Activated CD4-positive, alpha-beta T cell treated with anti-CD3 and anti-CD28 coated beads, Interleukin-2, amount 10 ng/mL, durations not matched to agents 7 days and 5 days (primary cell): ENCODE data around the gene SLC5A10. TPM values are rescaled to one million over a fixed set of nuclear protein-coding genes. Genes with fewer than 3 reads are reported as not detected.

Source experiments
- CTCF ChIA-PET: fragments of 350-600 bp; sonication (Branson Sonifier 250); formaldehyde crosslinking; loops from one replicate; lab custom pipeline; 2021; ENCODE audit warnings: antibody characterized with exemption; lab: Charles Lee
- POLR2A ChIA-PET: fragments of 350-600 bp; sonication (Branson Sonifier 250); formaldehyde crosslinking; loops from one replicate; lab custom pipeline; 2021; ENCODE audit warnings: antibody characterized with exemption; lab: Charles Lee
- DNase-seq: peaks from one replicate; pipeline ENCODE4 v3.0.0-alpha.2; 2020
- H3K27ac Mint-ChIP-seq: one replicate; pipeline ENCODE4 v1.8.0; 2021; ENCODE audit warnings: mild to moderate bottlenecking, moderate library complexity, mixed read lengths
- H3K27me3 Mint-ChIP-seq: one replicate; pipeline ENCODE4 v1.8.0; 2021; ENCODE audit warnings: mixed read lengths
- H3K36me3 Mint-ChIP-seq: one replicate; pipeline ENCODE4 v1.8.0; 2021; ENCODE audit warnings: low read depth, mixed read lengths
- H3K4me1 Mint-ChIP-seq: one replicate; pipeline ENCODE4 v1.8.0; 2021; ENCODE audit warnings: mixed read lengths
- H3K4me3 Mint-ChIP-seq: one replicate; pipeline ENCODE4 v1.8.0; 2021; ENCODE audit warnings: mild to moderate bottlenecking, moderate library complexity, mixed read lengths
- H3K9me3 Mint-ChIP-seq: one replicate; pipeline ENCODE4 v1.8.0; 2021; ENCODE audit warnings: mixed read lengths
- total RNA-seq, 2 experiments: library from RNA; stranded (reverse); gene quantifications; one replicate each; pipeline ENCODE4 v1.2.3, GENCODE V29; 2021

Gene SLC5A10
- total RNA-seq, 2 experiments from 2014 or later: not detected

- no peak overlapping the region for H3K27ac Mint-ChIP-seq
Measured at GRCh38 chr17:18968945-18969887, 17.3 kb downstream of the SLC5A10 start.

GRCh38 chr17:18970582-18971480 is 18.9 kb downstream of the SLC5A10 start:
- ChIA-PET CTCF (interaction anchor here (1.0 to 1.7 kb wide), 2 partner anchors 10 to 20 kb away, joined by 3 to 7 read pairs; no protein-coding TSS in a partner anchor), POLR2A (no interaction called here)
- Mint-ChIP-seq H3K27ac (no peak overlapping the region), H3K4me3 (no peak overlapping the region), H3K4me1 (peaks cover 9% of the 10 kb centered on the region), H3K27me3 (no peaks in the 10 kb centered on the region), H3K9me3 (no peaks in the 10 kb centered on the region), H3K36me3 (no peaks in the 10 kb centered on the region)
- no peak for DNase-seq

More at GRCh38 chr17:18968945-18969887, 17.3 kb downstream of the SLC5A10 start:
- H3K36me3 Mint-ChIP-seq: no peaks in the 10 kb centered on the region
- ChIA-PET CTCF (interaction anchor here (0.8 to 1.7 kb wide), 2 partner anchors 8 to 9 kb away, joined by 3 to 7 read pairs; no protein-coding TSS in a partner anchor), POLR2A (no interaction called here)
- peaks cover 9% of the 10 kb centered on the region for H3K4me1 Mint-ChIP-seq
- no peak for DNase-seq
- H3K27me3 Mint-ChIP-seq: no peaks in the 10 kb centered on the region
- H3K4me3 Mint-ChIP-seq: no peak overlapping the region
- H3K9me3 Mint-ChIP-seq: no peaks in the 10 kb centered on the region

GRCh38 chr17:18971801-18972200 is 19.8 kb downstream of the SLC5A10 start:
- ChIA-PET CTCF (interaction anchor here (1.0 kb wide), 1 partner anchor 19 kb away, joined by 3 read pairs; no protein-coding TSS in a partner anchor), POLR2A (interaction anchor here (0.6 kb wide), 1 partner anchor 111 kb away, joined by 3 read pairs; no protein-coding TSS in a partner anchor)
- no peaks in the 10 kb centered on the region for H3K36me3 Mint-ChIP-seq
- H3K4me1 Mint-ChIP-seq: peaks cover 9% of the 10 kb centered on the region
- H3K4me3 Mint-ChIP-seq: no peak overlapping the region
- no peaks in the 10 kb centered on the region for H3K27me3 Mint-ChIP-seq
- no peaks in the 10 kb centered on the region for H3K9me3 Mint-ChIP-seq
- H3K27ac Mint-ChIP-seq: no peak overlapping the region
- no peak for DNase-seq

DNA sequence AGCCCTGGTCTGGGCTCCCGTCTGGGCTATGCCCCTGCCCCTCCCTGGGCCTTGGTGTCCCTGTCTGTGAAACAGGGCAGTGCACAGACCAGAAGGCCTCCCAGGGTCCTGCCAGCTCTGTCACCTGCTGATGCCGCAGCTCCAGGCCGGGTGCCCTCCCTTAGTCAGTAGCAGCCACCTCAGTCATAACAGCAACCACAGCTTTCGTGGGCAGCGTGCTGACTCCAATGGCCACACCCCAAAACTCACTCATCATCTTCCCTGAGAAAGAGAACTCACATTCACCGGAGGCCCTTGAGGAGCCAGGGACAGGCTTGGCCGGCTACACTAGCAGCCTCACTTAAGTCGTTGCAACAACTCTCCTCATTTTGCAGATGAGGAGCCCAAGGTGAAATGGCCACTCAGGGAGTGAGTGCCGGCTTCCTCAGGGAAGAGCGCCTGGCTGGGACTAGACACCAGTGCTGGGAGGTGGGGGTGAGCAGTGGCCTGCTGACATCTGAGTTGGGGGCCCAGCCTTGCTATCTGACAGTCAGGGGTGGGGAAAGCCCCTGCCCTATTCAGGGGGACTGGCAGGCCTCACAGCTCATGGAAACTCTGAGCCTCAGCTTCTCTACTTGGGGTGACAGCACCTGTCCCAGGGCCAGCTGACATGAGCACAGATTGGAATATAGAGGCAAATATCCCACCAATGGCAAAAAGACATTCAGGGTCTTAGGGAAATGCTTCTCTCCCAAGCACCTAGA is 22.6 kb downstream of the SLC5A10 start:
- CTCF ChIA-PET: interaction anchor here (1.2 to 1.9 kb wide), 2 partner anchors 13 to 76 kb away, joined by 3 to 6 read pairs; no protein-coding TSS in a partner anchor

DNA sequence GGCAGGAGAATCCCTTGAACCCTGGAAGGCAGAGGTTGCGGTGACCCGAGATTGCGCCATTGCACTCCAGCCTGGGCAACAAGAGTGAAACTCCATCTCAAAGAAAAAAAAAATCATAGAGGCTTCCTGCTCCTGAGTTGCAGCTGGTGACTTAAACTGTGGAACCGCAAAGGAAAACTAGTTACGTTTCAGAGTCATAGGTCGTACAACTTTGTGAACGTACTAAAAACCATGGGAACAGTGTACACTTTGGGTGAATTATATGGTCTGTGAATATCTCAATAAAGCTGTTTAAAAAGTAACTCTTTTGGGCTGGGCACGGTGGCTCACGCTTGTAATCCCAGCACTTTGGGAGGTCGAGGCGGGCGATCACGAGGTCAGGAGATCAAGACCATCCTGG is 23.6 kb downstream of the SLC5A10 start:
- no peaks in the 10 kb centered on the region for H3K36me3 Mint-ChIP-seq
- POLR2A ChIA-PET: no interaction called here
- DNase-seq: no peak
- CTCF ChIA-PET: interaction anchor here (0.7 to 1.4 kb wide), 3 partner anchors 13 to 77 kb away, joined by 3 to 7 read pairs (median 3); no protein-coding TSS in a partner anchor
- H3K27ac Mint-ChIP-seq: no peak overlapping the region
- H3K9me3 Mint-ChIP-seq: no peaks in the 10 kb centered on the region
- H3K4me3 Mint-ChIP-seq: no peak overlapping the region
- no peaks in the 10 kb centered on the region for H3K27me3 Mint-ChIP-seq
- no peaks in the 10 kb centered on the region for H3K4me1 Mint-ChIP-seq

More for the DNA sequence above, 22.6 kb downstream of the SLC5A10 start:
- Mint-ChIP-seq H3K36me3 (no peaks in the 10 kb centered on the region), H3K27me3 (no peaks in the 10 kb centered on the region), H3K27ac (no peak overlapping the region), H3K4me1 (peaks cover 5% of the 10 kb centered on the region), H3K9me3 (no peaks in the 10 kb centered on the region), H3K4me3 (no peak overlapping the region)
- POLR2A ChIA-PET: no interaction called here
- no peak for DNase-seq

- Mint-ChIP-seq H3K27ac (no peak overlapping the region), H3K4me1 (no peaks in the 10 kb centered on the region), H3K36me3 (no peaks in the 10 kb centered on the region), H3K4me3 (no peak overlapping the region), H3K9me3 (no peaks in the 10 kb centered on the region), H3K27me3 (no peaks in the 10 kb centered on the region)
- no peak for DNase-seq
- POLR2A ChIA-PET: no interaction called here
- CTCF ChIA-PET: interaction anchor here (0.7 to 1.4 kb wide), 3 partner anchors 9 to 15 kb away, joined by 3 to 7 read pairs (median 3); no protein-coding TSS in a partner anchor
Measured at GRCh38 chr17:18976201-18976600, 24.2 kb downstream of the SLC5A10 start.

DNA sequence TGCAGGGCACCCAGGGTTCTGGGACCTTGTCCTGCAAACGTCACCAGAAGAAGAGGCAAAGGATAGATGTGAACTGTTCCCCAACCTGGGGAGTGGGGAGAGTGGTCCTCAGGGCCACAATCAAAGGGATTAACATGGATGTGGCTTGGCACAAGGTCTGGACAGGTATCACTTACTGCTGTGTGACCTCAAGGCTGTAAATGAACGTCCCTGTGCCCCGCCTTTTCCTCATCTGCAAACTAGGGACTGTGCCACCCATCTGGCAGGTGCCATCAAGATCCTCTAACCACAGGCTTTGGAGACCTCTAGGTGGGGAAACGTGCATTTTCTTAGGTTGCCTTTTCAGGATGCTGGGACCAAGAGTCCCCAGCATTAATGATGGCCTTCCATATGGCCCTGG is 25.1 kb downstream of the SLC5A10 start:
- H3K9me3 Mint-ChIP-seq: no peaks in the 10 kb centered on the region
- ChIA-PET CTCF (interaction anchor here (1.0 to 1.2 kb wide), 2 partner anchors 8 to 19 kb away, joined by 3 read pairs; no protein-coding TSS in a partner anchor), POLR2A (no interaction called here)
- no peaks in the 10 kb centered on the region for H3K36me3 Mint-ChIP-seq
- DNase-seq: no peak
- no peaks in the 10 kb centered on the region for H3K27me3 Mint-ChIP-seq
- no peak overlapping the region for H3K4me3 Mint-ChIP-seq
- H3K4me1 Mint-ChIP-seq: no peaks in the 10 kb centered on the region
- H3K27ac Mint-ChIP-seq: no peak overlapping the region

DNA sequence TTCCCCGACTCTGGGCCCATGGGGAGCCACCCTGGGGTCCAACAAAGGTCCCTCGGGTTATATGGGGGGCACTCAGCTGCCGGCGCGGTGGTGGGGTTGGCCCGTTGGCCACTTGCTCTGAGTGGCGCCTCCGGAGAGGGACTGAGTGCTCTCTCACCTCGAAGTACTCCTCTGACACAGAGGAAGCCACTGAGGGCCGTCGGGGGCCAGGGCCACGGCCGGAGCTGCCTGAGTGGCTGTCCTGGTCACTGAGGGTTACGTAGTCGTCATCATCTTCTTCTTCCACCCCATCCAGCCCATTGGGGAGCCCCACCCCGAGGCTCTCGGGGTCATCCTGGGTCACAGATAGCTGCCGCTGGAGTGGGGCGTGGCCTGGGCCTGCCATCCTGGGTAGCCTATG is 25.7 kb downstream of the SLC5A10 start:
- H3K4me3 Mint-ChIP-seq: no peak overlapping the region
- ChIA-PET POLR2A (no interaction called here), CTCF (interaction anchor here (0.6 to 1.2 kb wide), 3 partner anchors 9 to 20 kb away, joined by 3 read pairs; no protein-coding TSS in a partner anchor)

GRCh38 chr17:18978050-18978449 is 26.1 kb downstream of the SLC5A10 start:
- POLR2A ChIA-PET: no interaction called here
- no peak for DNase-seq
- Mint-ChIP-seq H3K4me1 (no peaks in the 10 kb centered on the region), H3K27ac (no peak overlapping the region), H3K4me3 (no peak overlapping the region), H3K36me3 (no peaks in the 10 kb centered on the region), H3K27me3 (no peaks in the 10 kb centered on the region), H3K9me3 (no peaks in the 10 kb centered on the region)
- CTCF ChIA-PET: interaction anchor here (0.8 to 1.3 kb wide), 3 partner anchors 9 to 23 kb away, joined by 3 to 5 read pairs (median 3); no protein-coding TSS in a partner anchor

More for the DNA sequence above, 25.7 kb downstream of the SLC5A10 start:
- DNase-seq: no peak
- Mint-ChIP-seq H3K27me3 (no peaks in the 10 kb centered on the region), H3K36me3 (no peaks in the 10 kb centered on the region), H3K27ac (no peak overlapping the region), H3K9me3 (no peaks in the 10 kb centered on the region), H3K4me1 (no peaks in the 10 kb centered on the region)

DNA sequence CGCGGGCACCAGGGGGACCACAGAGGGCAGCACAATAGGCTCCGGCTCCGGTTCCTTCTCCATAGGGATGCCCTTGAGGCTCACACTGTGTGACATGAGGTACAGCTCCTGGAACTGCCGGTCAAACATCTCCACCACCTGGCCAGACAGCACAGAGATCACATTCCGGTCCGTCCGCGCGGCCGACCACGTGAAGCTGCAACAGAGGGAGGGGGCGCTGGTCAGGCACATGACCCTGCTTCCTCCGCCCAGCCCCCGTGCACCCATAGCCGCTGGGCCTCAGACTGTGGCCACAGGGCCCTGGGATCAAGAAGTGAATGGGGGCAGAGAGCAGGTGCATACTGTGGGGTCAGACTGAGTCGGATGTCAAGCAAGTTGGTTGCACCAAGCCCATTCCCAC is 26.7 kb downstream of the SLC5A10 start:
- Mint-ChIP-seq H3K27me3 (no peaks in the 10 kb centered on the region), H3K36me3 (no peaks in the 10 kb centered on the region), H3K4me1 (no peaks in the 10 kb centered on the region), H3K27ac (no peak overlapping the region), H3K9me3 (no peaks in the 10 kb centered on the region), H3K4me3 (no peak overlapping the region)
- no peak for DNase-seq
- POLR2A ChIA-PET: no interaction called here
- CTCF ChIA-PET: interaction anchor here (1.3 kb wide), 1 partner anchor 22 kb away, joined by 5 read pairs; no protein-coding TSS in a partner anchor

- CTCF ChIA-PET: interaction anchor here (0.6 to 1.4 kb wide), 3 partner anchors 14 to 26 kb away, joined by 3 to 4 read pairs (median 3); no protein-coding TSS in a partner anchor
Measured at GRCh38 chr17:18980682-18981334, 28.8 kb downstream of the SLC5A10 start.

More at GRCh38 chr17:18980682-18981334, 28.8 kb downstream of the SLC5A10 start:
- Mint-ChIP-seq H3K27ac (no peak overlapping the region), H3K27me3 (no peaks in the 10 kb centered on the region), H3K9me3 (no peaks in the 10 kb centered on the region), H3K36me3 (no peaks in the 10 kb centered on the region), H3K4me3 (no peak overlapping the region), H3K4me1 (no peaks in the 10 kb centered on the region)
- no peak for DNase-seq
- POLR2A ChIA-PET: no interaction called here
